Suppressor macrophage treated with lipopolysaccharide for 1 hour (primary cell): ENCODE measurements around the gene CCL21.
A peak's percentile ranks its signal among the peaks of the same experiment; 100 is the strongest.

ENCODE experiments used
- DNase-seq, 3 donors: peaks; one replicate each; pipeline ENCODE4 v3.0.0-alpha.2; 2020 to 2022

The CCL21 gene

DNA sequence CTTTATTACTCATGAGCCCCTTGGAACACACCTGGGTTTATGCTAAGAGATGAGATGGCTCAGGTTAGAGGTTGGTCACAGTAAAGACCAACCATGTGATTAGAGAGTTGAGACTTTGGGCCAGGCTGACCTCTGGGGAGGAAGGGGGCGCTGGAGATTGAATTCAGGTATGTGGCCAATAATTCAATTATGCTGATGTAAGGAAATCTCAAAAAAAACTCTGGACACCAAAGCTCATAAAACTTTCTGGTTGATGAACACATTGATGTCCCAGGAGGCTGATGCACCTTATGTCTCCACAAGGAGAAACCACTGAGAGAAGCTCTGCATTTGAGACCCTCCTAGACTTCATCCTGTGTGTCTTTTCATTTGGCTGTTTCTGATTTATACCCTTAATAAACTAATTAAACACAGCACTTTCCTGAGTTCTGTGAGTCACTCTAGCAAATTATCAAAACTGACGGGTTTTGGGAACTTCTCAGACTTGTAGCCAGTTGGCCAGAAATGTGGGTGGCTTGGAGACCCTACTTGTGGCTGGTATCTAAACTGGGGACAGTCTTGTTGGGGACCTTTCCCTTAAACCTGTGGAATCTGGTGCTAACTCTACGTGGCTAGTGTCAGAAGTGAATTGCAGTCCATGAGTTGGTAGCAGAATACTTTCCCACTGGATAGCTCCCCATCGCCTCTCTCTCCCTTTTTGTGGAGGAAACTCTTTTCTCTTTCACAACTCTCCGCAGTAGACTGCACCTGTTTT, 40.0 kb downstream of the CCL21 start:
- DNase-seq, result no peak

DNA sequence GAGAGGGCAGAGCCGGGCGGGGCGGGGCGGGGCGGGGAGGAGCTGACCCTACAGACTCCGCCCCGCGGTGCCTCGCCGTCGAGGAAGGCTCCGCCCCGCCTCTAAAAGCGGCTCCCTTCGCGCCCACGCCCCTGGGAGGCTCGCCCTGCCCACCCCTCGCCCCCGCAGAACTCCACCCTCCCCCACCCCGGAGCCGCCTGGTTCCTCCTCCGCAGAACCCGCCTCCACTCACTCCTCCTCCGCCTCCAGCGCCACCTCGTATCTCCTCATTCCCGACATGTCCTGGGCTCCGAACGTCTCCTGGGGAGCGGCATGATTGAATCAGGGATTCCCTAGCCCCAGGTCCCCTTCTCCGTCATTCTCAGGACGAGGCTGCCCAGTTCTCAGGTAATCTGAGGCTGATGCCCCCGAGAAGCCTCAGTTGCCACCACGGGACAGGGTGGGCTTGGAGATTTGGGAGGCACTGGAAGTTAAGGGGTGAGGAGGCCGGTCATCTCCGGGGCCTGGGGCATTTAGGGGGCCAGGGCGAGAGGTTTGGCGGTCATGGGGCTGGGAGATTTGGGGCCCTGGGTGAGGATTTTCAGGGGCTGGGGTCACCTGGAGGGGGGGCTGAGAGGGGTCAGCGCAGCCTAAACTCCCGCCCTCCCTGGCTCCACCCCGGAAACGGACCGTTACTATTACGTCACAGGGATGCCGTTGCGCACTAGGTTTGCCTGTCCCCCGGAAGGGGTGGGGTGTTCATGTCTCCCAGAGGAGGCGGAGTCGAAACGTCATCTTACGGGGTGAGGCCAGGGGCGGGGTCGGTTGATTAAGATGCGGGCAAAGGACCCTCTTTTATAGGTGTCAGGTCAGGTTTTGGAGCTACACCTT, 44.3 kb downstream of the CCL21 start:
- DNase-seq, result peak; percentile 94 to 97 (median 96)

DNA sequence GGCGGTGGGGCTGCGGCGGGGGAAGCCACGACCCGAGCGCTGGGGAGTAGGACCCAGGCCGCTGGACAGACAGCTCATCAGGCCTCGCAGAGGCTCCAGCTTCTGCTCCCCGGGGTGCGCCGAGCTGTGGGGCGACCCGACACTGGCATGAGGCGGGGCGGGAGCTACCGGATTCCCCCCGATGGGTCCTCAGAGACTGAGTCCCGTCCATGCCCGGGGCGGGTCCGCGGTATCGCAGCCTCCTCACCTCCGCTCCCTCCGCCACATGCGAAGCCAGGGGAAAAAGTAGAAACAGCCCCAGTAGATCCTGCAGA, 44.9 kb downstream of the CCL21 start:
- DNase-seq, result no peak

DNA sequence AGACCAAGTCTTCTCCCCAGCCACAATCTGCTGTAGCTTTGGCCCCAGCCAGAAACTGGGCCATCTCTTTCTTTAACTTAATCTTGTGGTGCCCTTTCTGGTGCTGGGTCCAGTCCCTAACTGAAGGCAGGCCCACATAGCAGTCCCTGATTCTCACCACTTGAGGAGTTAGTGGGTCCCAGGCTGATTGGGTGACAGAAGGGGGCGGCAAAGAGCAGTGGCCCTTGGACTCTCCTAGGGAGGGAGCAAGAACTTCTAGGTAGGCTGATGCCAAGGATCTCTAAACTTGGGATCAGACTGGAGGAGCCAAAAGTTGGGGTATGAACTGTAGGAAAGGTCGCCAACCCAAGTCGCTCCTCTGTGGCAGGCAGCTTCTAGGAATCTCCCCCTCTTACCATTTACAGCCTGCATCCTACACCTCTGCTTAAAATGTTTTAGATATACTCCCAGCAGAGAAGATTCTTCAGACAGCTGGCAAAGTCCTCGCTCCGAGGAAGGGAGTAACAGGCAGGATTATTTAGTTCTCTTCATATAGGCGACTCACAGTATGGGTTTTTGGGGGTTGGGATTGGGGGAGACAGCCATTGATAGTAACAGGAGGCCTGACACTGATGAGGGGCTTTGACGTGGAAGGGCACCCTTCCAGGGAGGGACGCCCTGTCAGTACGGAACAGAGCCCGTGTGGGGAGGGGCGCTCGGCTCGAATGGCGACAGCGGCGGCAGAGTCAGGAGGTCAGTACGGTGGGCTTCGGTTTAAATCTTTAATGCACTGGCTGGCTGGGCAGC, 45.5 kb downstream of the CCL21 start:
- peak; percentile 78 to 87 (median 86) for DNase-seq

DNA sequence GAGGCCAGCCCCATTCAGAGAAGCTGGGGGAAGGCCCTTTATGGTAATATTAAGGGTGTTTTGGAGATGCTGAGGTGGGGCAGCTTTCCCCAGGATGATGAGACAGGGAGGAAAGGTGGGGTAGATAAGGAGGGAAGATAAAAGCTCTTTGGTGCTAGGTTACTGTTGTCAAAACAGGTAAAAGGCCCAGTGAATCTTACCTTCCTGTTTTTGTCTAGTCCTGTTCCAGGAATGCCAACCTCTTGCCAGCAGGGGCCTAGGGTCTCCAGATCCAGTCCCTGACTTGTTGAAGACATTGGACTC, 46.7 kb downstream of the CCL21 start:
- DNase-seq, result no peak

DNA sequence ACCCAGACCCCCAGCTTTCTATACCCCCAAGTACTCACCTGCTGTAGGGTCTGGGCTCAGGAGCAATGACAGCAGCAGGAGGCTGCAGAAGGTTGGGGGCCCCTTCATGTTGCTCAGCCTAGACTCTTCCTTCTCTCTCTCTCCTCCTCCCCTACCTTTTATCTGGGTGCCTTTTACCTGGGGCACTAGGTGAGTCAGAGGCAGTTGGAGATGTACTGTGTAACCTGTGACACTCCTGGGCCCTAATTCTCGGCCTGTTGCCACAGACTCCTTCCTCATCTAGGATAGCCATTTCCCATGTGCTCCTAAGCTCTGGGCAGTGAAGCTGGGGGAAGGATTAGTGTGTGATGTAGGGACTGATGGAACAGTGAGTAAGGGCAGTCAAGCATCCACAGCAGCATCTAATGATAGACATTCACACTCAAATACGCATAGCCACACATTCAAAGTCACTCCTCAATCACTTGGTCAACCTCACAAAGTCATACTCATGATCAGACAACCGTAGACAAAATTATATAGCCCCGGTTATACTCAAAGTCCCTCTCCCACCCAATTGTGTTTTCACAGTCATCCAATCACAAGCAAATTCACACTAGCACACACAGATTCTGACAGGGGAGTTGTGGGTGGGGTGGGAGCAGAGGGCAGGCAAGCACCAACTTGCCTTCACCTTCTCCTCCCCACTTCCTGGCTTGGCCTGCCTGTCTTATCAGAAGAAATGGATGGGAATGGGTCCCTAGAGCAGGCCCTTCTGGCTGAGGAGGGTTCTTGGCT, 47.2 kb downstream of the CCL21 start, which contains the start of gene CCL27:
Gene CCL27, minus strand, starts transcription at position 132 of the 777 bp plus-strand sequence. Its CDS starts 24 bp downstream, at position 108.
- no peak for DNase-seq

DNA sequence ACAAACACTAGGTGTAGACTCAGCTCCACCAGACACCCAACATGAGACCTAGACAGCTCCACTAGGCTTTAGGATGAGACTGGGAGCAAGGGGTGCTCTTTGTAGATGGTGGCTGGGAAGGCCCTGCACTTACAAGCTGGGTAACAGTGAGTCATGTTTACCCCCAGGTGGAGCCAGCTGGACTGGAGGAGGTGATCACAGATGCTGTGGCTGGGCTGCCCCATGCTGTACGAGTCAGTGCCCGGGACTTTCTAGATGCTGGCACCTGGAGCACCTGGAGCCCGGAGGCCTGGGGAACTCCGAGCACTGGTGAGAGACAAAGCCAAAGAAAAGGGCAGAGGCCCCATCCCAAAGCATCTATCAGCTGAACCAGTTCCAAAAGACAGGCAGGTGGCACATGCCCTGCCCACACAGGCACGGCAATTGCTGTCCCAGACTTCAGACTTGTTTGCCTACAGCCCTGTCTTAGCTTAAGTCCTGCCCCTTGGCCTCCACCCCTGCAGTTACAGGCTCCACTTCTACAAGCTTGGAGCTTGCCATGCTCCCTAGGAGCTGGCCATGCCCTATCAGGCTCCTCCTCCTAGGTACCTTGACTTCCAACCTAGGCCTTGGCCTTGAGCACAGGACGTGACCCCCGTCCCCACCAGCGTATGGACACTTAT, 50.2 kb downstream of the CCL21 start:
- no peak for DNase-seq
